Common myeloid progenitor, CD34-positive (primary cell): ENCODE results near the gene RRP1B.
A peak's percentile ranks its signal among the peaks of the same experiment; 100 is the strongest.

ENCODE experiments used
- CTCF ChIA-PET: fragments of 350-600 bp; sonication (Branson Sonifier 250); formaldehyde crosslinking; loops from one replicate; lab custom pipeline; 2021; ENCODE audit warnings: antibody characterized with exemption; lab: Charles Lee
- POLR2A ChIA-PET: fragments of 350-600 bp; sonication (Branson Sonifier 250); formaldehyde crosslinking; loops from one replicate; lab custom pipeline; 2021; ENCODE audit warnings: antibody characterized with exemption; lab: Charles Lee
- DNase-seq, 3 donors: peaks; one replicate each; pipeline versions ENCODE4 v3.0.0 to v3.0.0-alpha.2; 2013
- H3K27ac ChIP-seq, 2 experiments: 1 replicate in 1 of 2; 2 replicates in 1 of 2; pipeline ENCODE4 v1.7.0; 2013; ENCODE audit warnings: inconsistent platforms in 2 of 2, low read length in 2 of 2, mild to moderate bottlenecking in 2 of 2, low read depth in 1 of 2, moderate library complexity in 1 of 2; ENCODE audit not compliant: severe bottlenecking in 2 of 2, insufficient read depth in 1 of 2, poor library complexity in 1 of 2
- H3K27me3 ChIP-seq, 5 experiments: replicated peaks in 2 of 5; 1 replicate in 3 of 5; 2 replicates in 2 of 5; pipeline versions ENCODE4 v1.6.1 to v1.7.0; 2013; ENCODE audit warnings: low read length in 4 of 5, mild to moderate bottlenecking in 2 of 5, moderate library complexity in 2 of 5, inconsistent platforms in 1 of 5; ENCODE audit not compliant: insufficient read depth in 5 of 5, control insufficient read depth in 4 of 5
- H3K36me3 ChIP-seq, 4 experiments: 1 replicate in 2 of 4; 2 replicates in 2 of 4; pipeline versions ENCODE4 v1.6.1 to v1.7.0; 2013; ENCODE audit warnings: low read length in 3 of 4, control low read depth in 1 of 4, mild to moderate bottlenecking in 1 of 4; ENCODE audit not compliant: control insufficient read depth in 4 of 4, insufficient read depth in 4 of 4
- H3K4me1 ChIP-seq, 4 experiments: 1 replicate in 3 of 4; 2 replicates in 1 of 4; pipeline versions ENCODE4 v1.6.1 to v1.7.1; 2013; ENCODE audit warnings: low read length in 3 of 4, mild to moderate bottlenecking in 3 of 4, control low read depth in 1 of 4, inconsistent platforms in 1 of 4, moderate library complexity in 1 of 4; ENCODE audit not compliant: control insufficient read depth in 4 of 4, insufficient read depth in 4 of 4; ENCODE audit errors: control extremely low read depth in 1 of 4
- H3K4me3 ChIP-seq, 7 experiments: 1 replicate in 4 of 7; 2 replicates in 3 of 7; pipeline versions ENCODE4 v1.5.1 to v1.7.0; 2013; ENCODE audit warnings: mild to moderate bottlenecking in 7 of 7, low read length in 6 of 7, moderate library complexity in 6 of 7, inconsistent platforms in 2 of 7, low read depth in 2 of 7, control low read depth in 1 of 7; ENCODE audit not compliant: insufficient read depth in 4 of 7, control insufficient read depth in 1 of 7; ENCODE audit errors: extremely low read depth in 1 of 7
- H3K9me3 ChIP-seq, 5 experiments: 1 replicate in 4 of 5; 2 replicates in 1 of 5; pipeline versions ENCODE4 v1.6.1 to v1.7.1; 2013; ENCODE audit warnings: low read length in 4 of 5, mild to moderate bottlenecking in 2 of 5, inconsistent platforms in 1 of 5, low read depth in 1 of 5, moderate library complexity in 1 of 5; ENCODE audit not compliant: control insufficient read depth in 4 of 5, insufficient read depth in 2 of 5; ENCODE audit errors: control extremely low read depth in 1 of 5
- WGBS: methylation state at CpG from one replicate; pipeline ENCODE4 v1.1.5; 2013; ENCODE audit not compliant: insufficient coverage; 5-methylcytosine and 5-hydroxymethylcytosine counted together

Gene RRP1B

GRCh38 chr21:43657355-43658087 is 1.8 kb upstream of the RRP1B start:
- ChIA-PET CTCF (interaction anchor here (1.5 kb wide), 2 partner anchors 46 to 71 kb away, joined by 3 to 5 read pairs; no protein-coding TSS in a partner anchor), POLR2A (interaction anchor here (0.6 kb wide), 1 partner anchor 179 kb away, joined by 3 read pairs; no protein-coding TSS in a partner anchor)
- 52% methylated on average over 45 of the region's 46 CpGs for WGBS
- Histone ChIP-seq H3K27me3 (no peaks in the 10 kb centered on the region), H3K36me3 (peaks cover 0 to 15% (median 6%) of the 10 kb centered on the region in 4 experiments), H3K4me1 (peaks cover 5 to 53% (median 46%) of the 10 kb centered on the region in 4 experiments), H3K9me3 (no peaks in the 10 kb centered on the region), H3K4me3 (peak overlapping the region in 1 of 7 experiments; percentile 45), H3K27ac (no peak overlapping the region)
- peak; percentile 85 to 88 (median 88) for DNase-seq

- peak in 1 of 3 donors; percentile 15 for DNase-seq
- no peaks in the 10 kb centered on the region for H3K27me3 ChIP-seq
- ChIA-PET CTCF (no interaction called here), POLR2A (no interaction called here)
- no peak overlapping the region for H3K27ac ChIP-seq
- no peak overlapping the region for H3K4me3 ChIP-seq
- WGBS: 94% methylated on average over 48 of the region's 48 CpGs
- H3K9me3 ChIP-seq: no peaks in the 10 kb centered on the region
- peaks cover 0 to 22% (median 6%) of the 10 kb centered on the region in 4 experiments for H3K36me3 ChIP-seq
- H3K4me1 ChIP-seq: peaks cover 5 to 51% (median 46%) of the 10 kb centered on the region in 4 experiments
Observed at GRCh38 chr21:43658088-43658741, 1.1 kb upstream of the RRP1B start.

GRCh38 chr21:43658769-43659135 is 608 bp upstream of the RRP1B start:
- Histone ChIP-seq H3K27ac (peak overlapping the region in 1 of 2 experiments; percentile 32), H3K4me3 (no peak overlapping the region), H3K4me1 (peaks cover 5 to 53% (median 47%) of the 10 kb centered on the region in 4 experiments), H3K9me3 (no peaks in the 10 kb centered on the region), H3K27me3 (no peaks in the 10 kb centered on the region), H3K36me3 (peaks cover 0 to 22% (median 6%) of the 10 kb centered on the region in 4 experiments)
- no peak for DNase-seq
- POLR2A ChIA-PET: interaction anchor here (1.2 kb wide), 1 partner anchor 114 kb away, joined by 3 read pairs; no protein-coding TSS in a partner anchor
- CTCF ChIA-PET: no interaction called here
- WGBS: 93% methylated on average over 23 of the region's 23 CpGs

- ChIA-PET CTCF (no interaction called here), POLR2A (no interaction called here)
- Histone ChIP-seq H3K36me3 (peaks cover 2 to 41% (median 16%) of the 10 kb centered on the region in 4 experiments), H3K27ac (no peak overlapping the region), H3K9me3 (no peaks in the 10 kb centered on the region), H3K27me3 (no peaks in the 10 kb centered on the region), H3K4me1 (peaks cover 8 to 60% (median 48%) of the 10 kb centered on the region in 4 experiments), H3K4me3 (no peak overlapping the region)
- no peak for DNase-seq
- WGBS: 89% methylated on average over 5 of the region's 6 CpGs
Observed at GRCh38 chr21:43662286-43662685, 2.9 kb downstream of the RRP1B start.

DNA sequence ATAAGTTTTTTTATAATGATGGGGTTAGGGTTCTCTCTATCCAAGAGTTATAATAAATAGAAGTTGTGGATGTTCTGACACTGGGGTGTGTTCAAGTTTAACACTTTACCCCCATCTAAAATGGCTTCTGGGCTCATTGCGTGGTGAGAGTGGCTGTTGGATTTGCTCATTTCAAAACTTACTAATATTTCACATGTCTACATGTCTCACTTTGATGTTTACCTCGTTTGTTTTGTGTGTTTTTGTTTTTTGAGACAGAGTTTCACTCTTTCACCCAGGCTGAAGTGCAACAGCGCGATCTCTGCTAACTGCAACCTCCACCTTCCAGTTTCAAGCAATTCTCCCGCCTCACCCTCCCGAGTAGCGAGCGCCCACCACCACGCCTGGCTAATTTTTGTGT is 3.7 kb downstream of the RRP1B start:
- DNase-seq: no peak
- no peaks in the 10 kb centered on the region for H3K27me3 ChIP-seq
- ChIA-PET CTCF (no interaction called here), POLR2A (no interaction called here)
- peaks cover 8 to 53% (median 40%) of the 10 kb centered on the region in 4 experiments for H3K4me1 ChIP-seq
- no peak overlapping the region for H3K4me3 ChIP-seq
- H3K36me3 ChIP-seq: peaks cover 2 to 41% (median 16%) of the 10 kb centered on the region in 4 experiments
- H3K9me3 ChIP-seq: no peaks in the 10 kb centered on the region
- H3K27ac ChIP-seq: no peak overlapping the region
- WGBS: 98% methylated on average over 8 of the region's 9 CpGs

DNA sequence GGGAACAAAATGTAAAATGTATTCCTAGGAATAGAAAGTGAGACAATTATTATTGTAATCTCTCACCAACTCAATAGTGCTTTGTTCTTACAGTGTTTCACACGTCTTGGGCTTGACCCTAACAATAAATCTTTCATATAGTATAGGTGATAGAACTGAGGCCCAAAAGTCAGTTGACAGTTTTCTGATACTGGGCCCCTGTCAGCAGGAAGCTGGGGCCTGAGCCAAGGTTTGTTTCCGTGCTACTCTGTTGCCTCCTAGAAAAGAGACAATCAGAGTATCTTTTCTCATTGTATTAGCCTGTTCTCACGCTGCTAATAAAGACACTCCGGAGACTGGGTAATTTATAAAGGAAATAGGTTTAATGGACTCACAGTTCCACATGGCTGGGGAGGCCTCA is 5.0 kb downstream of the RRP1B start:
- Histone ChIP-seq H3K4me1 (peaks cover 8 to 41% (median 28%) of the 10 kb centered on the region in 4 experiments), H3K4me3 (peak overlapping the region in 1 of 7 experiments; percentile 17), H3K27ac (peak overlapping the region; percentile 33 to 52), H3K27me3 (no peaks in the 10 kb centered on the region), H3K9me3 (no peaks in the 10 kb centered on the region), H3K36me3 (peaks cover 2 to 44% (median 18%) of the 10 kb centered on the region in 4 experiments)
- WGBS: no CpG with 5 or more reads among the region's 4 CpGs
- DNase-seq: no peak
- ChIA-PET CTCF (no interaction called here), POLR2A (no interaction called here)

- H3K27ac ChIP-seq: no peak overlapping the region
- no peaks in the 10 kb centered on the region for H3K9me3 ChIP-seq
- H3K27me3 ChIP-seq: no peaks in the 10 kb centered on the region
- POLR2A ChIA-PET: no interaction called here
- H3K36me3 ChIP-seq: peaks cover 5 to 60% (median 28%) of the 10 kb centered on the region in 4 experiments
- no peak overlapping the region for H3K4me3 ChIP-seq
- no peak for DNase-seq
- CTCF ChIA-PET: no interaction called here
- peaks cover 7 to 29% (median 20%) of the 10 kb centered on the region in 4 experiments for H3K4me1 ChIP-seq
- 93% methylated on average over 4 of the region's 4 CpGs for WGBS
Observed at GRCh38 chr21:43665879-43666278, 6.5 kb downstream of the RRP1B start.
